ENCODE measurements around the gene CFAP74. TPM values are rescaled to one million over a fixed set of nuclear protein-coding genes. Genes with fewer than 3 reads are reported as not detected.

The CFAP74 gene
- total RNA-seq, 6 experiments from 2014 or later: 0.16 to 3.5 (median 0.32) TPM; not detected in 1

DNA sequence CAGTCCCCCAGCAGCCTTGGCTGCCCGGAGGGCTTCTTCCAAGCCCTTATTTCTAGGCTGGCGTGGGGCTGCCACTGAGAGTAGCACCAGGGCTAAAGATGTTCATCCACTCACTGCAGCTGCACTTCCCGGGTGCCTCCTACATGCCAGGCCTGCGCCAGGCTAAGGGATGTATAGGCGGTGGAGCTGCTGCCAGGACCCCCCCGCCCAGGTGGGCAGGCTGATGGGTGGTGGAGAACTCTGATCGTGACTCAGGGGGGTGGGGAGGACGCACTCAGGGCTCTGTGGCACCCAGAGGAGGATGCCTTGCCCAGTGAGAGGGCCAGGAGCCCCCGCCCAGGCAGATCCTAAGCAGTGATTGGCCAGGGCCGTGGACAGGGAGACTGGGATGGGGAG is 34.1 kb downstream of the CFAP74 start:
- no peaks in the 10 kb centered on the region for H3K27me3 ChIP-seq
- no peak for TF ChIP-seq POLR2A (IDR thresholded peaks at IDR 0.05)
- TF ChIP-seq, protein P1, sequence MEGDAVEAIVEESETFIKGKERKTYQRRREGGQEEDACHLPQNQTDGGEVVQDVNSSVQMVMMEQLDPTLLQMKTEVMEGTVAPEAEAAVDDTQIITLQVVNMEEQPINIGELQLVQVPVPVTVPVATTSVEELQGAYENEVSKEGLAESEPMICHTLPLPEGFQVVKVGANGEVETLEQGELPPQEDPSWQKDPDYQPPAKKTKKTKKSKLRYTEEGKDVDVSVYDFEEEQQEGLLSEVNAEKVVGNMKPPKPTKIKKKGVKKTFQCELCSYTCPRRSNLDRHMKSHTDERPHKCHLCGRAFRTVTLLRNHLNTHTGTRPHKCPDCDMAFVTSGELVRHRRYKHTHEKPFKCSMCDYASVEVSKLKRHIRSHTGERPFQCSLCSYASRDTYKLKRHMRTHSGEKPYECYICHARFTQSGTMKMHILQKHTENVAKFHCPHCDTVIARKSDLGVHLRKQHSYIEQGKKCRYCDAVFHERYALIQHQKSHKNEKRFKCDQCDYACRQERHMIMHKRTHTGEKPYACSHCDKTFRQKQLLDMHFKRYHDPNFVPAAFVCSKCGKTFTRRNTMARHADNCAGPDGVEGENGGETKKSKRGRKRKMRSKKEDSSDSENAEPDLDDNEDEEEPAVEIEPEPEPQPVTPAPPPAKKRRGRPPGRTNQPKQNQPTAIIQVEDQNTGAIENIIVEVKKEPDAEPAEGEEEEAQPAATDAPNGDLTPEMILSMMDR (IDR thresholded peaks at IDR 0.05): no peak
- DNase-seq (peak in 1 of 3 donors; percentile 8), ATAC-seq (no peak)
- no peak overlapping the region for H3K27ac ChIP-seq
- H3K9me3 ChIP-seq: no peaks in the 10 kb centered on the region
- intact Hi-C loops (cut with DNase I): loop anchor here in 1 of 2 donors (10.0 kb wide), 1 partner anchor 55 kb away; no protein-coding TSS in a partner anchor
- H3K4me1 ChIP-seq: no peaks in the 10 kb centered on the region
- no peak overlapping the region for H3K4me3 ChIP-seq
- no peaks in the 10 kb centered on the region for H3K36me3 ChIP-seq
- 20% methylated on average over 2 of the region's 10 CpGs for WGBS (ENCODE audit: insufficient coverage, low coverage, low lambda C conversion rate, missing lambda C conversion rate)

DNA sequence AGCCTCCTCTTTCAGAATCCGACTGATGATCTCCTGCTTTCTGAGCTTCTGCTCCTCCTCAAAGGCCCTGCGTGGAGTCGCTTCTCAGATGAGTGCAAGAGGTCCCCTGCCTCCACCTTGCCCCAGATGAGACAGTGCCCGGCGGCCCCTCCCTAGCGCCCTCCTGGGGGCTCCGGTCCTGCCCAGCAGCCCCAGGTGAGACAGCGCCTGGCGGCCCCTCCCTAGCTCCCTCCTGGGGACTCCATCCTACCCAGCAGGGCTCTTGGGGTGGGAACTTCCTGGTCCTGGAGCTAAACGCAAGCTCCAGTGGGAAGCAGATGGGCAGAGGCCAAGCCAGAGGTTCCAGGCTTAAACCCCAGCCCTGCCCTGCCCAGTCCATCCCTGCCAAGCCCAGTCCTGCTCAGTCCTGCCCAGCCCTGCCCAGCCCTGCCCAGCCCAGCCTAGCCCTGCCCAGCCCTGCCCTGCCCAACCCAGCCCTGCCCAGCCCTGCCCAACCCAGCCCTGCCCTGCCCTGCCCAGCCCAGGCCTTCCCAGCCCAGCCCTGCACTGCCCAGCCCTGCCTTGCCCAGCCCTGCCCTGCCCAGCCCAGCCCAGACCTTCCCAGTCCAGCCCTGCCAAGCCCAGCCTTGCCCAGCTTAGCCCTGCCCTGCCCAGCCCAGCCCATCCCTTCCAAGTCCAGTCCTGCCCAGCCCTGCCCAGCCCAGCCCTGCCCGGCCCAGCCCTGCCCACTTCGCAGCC is 34.6 kb downstream of the CFAP74 start:
- ATAC-seq: no peak
- Histone ChIP-seq H3K27ac (no peak overlapping the region), H3K36me3 (no peaks in the 10 kb centered on the region), H3K4me1 (no peaks in the 10 kb centered on the region), H3K9me3 (no peaks in the 10 kb centered on the region), H3K4me3 (no peak overlapping the region), H3K27me3 (no peaks in the 10 kb centered on the region)
- 57% methylated on average over 5 of the region's 12 CpGs for WGBS (ENCODE audit: insufficient coverage, low coverage, low lambda C conversion rate, missing lambda C conversion rate)
- TF ChIP-seq, protein P1 (IDR thresholded peaks at IDR 0.05): no peak
- no peak for TF ChIP-seq POLR2A (IDR thresholded peaks at IDR 0.05)
- intact Hi-C loops (cut with DNase I): loop anchor here in 1 of 2 donors (10.0 kb wide), 1 partner anchor 56 kb away; no protein-coding TSS in a partner anchor
- DNase-seq: peak in 1 of 3 donors; percentile 16

DNA sequence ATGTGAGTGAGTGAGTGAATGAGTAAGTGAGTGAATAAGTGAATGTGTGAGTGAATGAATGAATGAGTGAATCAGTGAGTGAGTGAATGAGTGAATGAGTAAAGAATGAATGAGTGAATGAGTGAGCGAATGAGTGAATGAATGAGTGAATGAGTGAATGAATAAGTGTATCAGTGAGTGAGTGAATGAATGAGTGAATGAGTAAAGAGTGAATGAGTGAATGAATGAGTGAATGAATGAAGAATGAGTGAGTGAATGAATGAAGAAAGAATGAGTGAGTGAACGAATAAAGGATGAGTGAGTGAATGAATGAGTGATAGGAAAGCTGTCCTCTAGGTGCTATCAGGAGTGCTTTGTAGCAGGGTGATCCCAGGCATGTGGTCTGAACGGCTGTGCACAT is 35.7 kb downstream of the CFAP74 start:
- no peak overlapping the region for H3K27ac ChIP-seq
- no peaks in the 10 kb centered on the region for H3K9me3 ChIP-seq
- H3K4me1 ChIP-seq: no peaks in the 10 kb centered on the region
- DNase-seq (no peak), ATAC-seq (no peak)
- no peak for TF ChIP-seq POLR2A (IDR thresholded peaks at IDR 0.05)
- TF ChIP-seq, protein P1 (IDR thresholded peaks at IDR 0.05): no peak
- H3K27me3 ChIP-seq: no peaks in the 10 kb centered on the region
- WGBS (ENCODE audit: insufficient coverage, low coverage, low lambda C conversion rate, missing lambda C conversion rate): 64% methylated on average over 3 of the region's 3 CpGs
- no peaks in the 10 kb centered on the region for H3K36me3 ChIP-seq
- H3K4me3 ChIP-seq: no peak overlapping the region
- intact Hi-C loops (cut with DNase I): loop anchor here in 1 of 2 donors (10.0 kb wide), 1 partner anchor 57 kb away; no protein-coding TSS in a partner anchor

DNA sequence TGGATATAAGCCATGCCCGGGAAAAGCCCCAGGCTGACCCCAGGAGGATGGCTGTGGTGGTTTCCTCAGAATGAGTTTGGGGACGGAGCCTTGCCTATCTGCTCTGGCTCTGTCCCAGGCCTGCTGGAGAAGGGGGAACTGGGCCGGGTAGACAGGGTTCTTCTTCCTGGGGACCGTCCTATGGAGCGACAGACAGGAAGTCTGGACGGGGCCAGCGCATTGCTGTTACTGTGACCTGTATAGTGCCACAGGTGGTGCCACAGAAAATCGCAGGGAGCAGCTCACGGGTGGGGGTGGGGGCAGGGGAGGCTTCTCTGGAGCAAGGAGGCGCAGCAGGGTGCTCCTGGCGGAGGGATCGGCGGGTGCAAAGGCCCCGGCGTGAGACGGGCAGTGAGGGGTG is 36.4 kb downstream of the CFAP74 start:
- WGBS (ENCODE audit: insufficient coverage, low coverage, low lambda C conversion rate, missing lambda C conversion rate): 31% methylated on average over 2 of the region's 16 CpGs
- H3K27me3 ChIP-seq: no peaks in the 10 kb centered on the region
- no peaks in the 10 kb centered on the region for H3K9me3 ChIP-seq
- no peak for TF ChIP-seq POLR2A (IDR thresholded peaks at IDR 0.05)
- TF ChIP-seq, protein P1 (IDR thresholded peaks at IDR 0.05): no peak
- DNase-seq: no peak
- peak in 2 of 4 donors; percentile 8 to 46 for ATAC-seq
- H3K27ac ChIP-seq: no peak overlapping the region
- no peak overlapping the region for H3K4me3 ChIP-seq
- H3K36me3 ChIP-seq: no peaks in the 10 kb centered on the region
- no peaks in the 10 kb centered on the region for H3K4me1 ChIP-seq
- intact Hi-C loops (cut with DNase I): loop anchor here in 1 of 2 donors (10.0 kb wide), 1 partner anchor 58 kb away; no protein-coding TSS in a partner anchor
